HAP-1 (cell line): ENCODE data around the gene FRMD1.

Experiments used
- DNase-seq, 2 experiments: peaks; one replicate each; pipeline ENCODE4 v3.0.0-alpha.2; 2016 to 2020; ENCODE audit warnings: low spot score in 2 of 2
- H3K27me3 ChIP-seq: fragments of 250-450 bp; sonication (Bioruptor Pico); 2 replicates; pipeline ENCODE4 v1.5.1; 2020; ENCODE audit warnings: low read depth, mild to moderate bottlenecking, moderate library complexity
- H3K36me3 ChIP-seq: fragments of 250-450 bp; sonication (Bioruptor Pico); replicated peaks from 2 replicates; pipeline ENCODE4 v1.5.1; 2020; ENCODE audit warnings: mild to moderate bottlenecking
- H3K4me1 ChIP-seq: fragments of 250-450 bp; sonication (Bioruptor Pico); 2 replicates; pipeline ENCODE4 v1.5.1; 2020; ENCODE audit warnings: mild to moderate bottlenecking
- H3K4me3 ChIP-seq: fragments of 250-450 bp; sonication (Bioruptor Pico); 2 replicates; pipeline ENCODE4 v1.5.1; 2020; ENCODE audit warnings: mild to moderate bottlenecking, moderate library complexity
- H3K9me3 ChIP-seq: fragments of 250-450 bp; sonication (Bioruptor Pico); 2 replicates; pipeline ENCODE4 v1.5.1; 2020; ENCODE audit warnings: mild to moderate bottlenecking, moderate library complexity
- in situ Hi-C: fragments of 300-500 bp; cut with MboI; formaldehyde crosslinking; loops from 3 replicates; pipeline ENCODE4 v1.14.3; 2020; ENCODE audit warnings: low sequenced_read_pairs, inconsistent platforms, mixed read lengths

The FRMD1 gene

DNA sequence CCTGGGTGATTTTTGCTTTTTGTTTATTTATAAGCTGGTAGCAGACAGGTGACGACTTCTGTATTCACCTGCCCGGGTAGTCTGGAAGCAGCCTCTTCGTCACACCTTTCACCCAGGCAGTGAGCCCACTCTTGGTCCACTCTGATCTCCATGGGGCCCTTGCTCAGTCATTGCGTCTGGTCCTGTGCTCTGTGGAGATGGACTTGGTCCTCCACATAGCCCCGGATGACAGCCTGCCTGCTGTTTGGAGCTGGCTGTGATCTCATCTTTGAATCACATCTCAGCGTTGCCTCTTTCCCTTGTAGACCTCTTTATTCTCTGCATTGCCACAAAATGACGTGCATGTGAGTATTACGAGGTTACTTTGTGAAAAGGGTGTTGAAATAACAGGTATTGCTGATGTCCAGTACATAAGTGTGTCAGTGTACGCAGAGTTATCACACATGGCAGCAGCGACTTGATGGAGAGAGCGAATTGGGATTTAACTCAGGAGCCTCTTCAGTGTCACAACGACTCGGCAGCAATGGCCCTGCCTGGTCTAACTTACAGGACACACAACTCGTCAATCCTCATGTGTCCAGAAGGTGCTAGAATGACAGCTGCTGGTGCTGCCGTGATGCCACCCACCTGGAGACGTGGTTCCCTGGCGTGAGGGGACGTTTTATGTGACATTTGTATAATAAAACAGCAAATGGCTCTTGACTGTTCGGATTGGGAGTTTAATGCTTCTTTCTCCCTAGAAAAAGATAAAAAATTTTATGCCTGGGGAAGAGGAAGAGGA lies 24.2 kb upstream of the FRMD1 start:
- H3K36me3 ChIP-seq = no peaks in the 10 kb centered on the region
- H3K9me3 ChIP-seq = no peaks in the 10 kb centered on the region
- in situ Hi-C loops = no loop called here
- no peaks in the 10 kb centered on the region for H3K4me1 ChIP-seq
- DNase-seq = no peak
- H3K4me3 ChIP-seq = no peak overlapping the region
- H3K27me3 ChIP-seq = no peaks in the 10 kb centered on the region

DNA sequence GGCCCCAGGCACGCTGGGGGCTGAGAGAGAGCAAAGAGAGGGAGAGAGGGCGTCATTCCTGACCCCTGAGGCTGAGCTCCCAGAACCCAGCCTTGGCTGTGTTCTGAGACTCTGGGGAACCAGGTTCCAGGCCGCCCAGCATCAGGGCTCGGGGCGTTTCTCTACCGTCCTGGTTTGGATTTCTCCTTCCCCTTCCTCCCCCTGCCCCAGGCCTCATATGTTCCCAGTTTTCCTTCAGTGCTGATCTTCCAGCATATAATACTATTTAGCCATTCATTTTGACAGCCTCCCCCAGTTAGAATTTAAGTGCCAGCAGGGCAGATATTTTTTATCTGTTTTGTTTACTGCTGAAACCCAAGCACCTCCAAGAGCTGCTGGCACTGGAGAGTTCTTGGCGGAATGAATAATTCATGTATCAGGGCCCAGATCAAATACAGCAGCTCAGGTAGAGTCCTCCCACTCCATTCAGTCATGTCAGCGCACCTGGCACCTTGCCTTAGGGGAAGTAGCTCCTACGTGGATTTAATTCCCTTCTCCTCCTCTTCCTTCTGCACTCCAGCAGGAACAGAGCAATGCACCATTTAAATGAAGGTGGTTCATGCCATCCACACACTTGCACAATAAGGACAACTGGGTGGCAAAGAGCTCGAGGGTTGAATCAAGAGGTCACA lies 23.4 kb upstream of the FRMD1 start:
- no peaks in the 10 kb centered on the region for H3K36me3 ChIP-seq
- H3K27me3 ChIP-seq = no peaks in the 10 kb centered on the region
- H3K4me1 ChIP-seq = no peaks in the 10 kb centered on the region
- H3K4me3 ChIP-seq = no peak overlapping the region
- no peak for DNase-seq
- no peaks in the 10 kb centered on the region for H3K9me3 ChIP-seq
- in situ Hi-C loops = no loop called here

DNA sequence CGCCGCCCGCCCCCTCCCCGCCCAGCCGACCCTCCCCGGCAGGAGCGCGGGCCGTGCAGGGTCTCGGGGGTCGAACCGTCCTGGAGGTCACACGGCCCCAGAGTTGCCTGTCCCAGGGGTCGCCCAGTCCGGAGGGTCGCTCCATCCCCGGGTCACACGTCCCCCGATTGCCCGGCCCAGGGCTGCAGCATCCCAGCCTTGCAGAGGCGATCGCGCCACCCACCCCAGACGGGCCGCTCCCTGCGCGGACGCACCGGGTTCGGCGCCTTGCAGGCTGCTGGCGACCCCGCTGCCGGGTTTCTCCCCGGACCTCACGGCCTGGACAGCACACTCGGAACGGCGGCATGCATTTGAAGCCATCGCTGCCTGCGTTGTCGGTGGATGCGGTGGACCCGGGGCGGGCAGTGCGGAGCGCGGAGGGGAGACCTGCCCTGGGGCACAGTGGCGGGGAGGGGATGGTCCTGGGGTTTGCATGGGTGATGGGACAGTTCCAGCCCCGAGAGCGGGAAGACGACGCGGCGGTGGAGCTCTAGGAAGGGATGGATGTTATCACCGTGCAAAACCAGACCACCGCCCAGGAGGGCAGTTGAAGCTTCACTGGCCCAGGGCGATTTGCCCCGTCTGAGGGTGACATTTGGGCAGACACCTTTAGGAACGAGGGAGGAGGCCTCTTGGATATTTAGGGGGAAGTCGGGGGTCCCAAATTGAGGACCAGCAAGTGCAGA lies 22.7 kb upstream of the FRMD1 start:
- no peak for DNase-seq
- no peak overlapping the region for H3K4me3 ChIP-seq
- H3K9me3 ChIP-seq = no peaks in the 10 kb centered on the region
- H3K4me1 ChIP-seq = no peaks in the 10 kb centered on the region
- H3K27me3 ChIP-seq = no peaks in the 10 kb centered on the region
- no peaks in the 10 kb centered on the region for H3K36me3 ChIP-seq
- in situ Hi-C loops = no loop called here

DNA sequence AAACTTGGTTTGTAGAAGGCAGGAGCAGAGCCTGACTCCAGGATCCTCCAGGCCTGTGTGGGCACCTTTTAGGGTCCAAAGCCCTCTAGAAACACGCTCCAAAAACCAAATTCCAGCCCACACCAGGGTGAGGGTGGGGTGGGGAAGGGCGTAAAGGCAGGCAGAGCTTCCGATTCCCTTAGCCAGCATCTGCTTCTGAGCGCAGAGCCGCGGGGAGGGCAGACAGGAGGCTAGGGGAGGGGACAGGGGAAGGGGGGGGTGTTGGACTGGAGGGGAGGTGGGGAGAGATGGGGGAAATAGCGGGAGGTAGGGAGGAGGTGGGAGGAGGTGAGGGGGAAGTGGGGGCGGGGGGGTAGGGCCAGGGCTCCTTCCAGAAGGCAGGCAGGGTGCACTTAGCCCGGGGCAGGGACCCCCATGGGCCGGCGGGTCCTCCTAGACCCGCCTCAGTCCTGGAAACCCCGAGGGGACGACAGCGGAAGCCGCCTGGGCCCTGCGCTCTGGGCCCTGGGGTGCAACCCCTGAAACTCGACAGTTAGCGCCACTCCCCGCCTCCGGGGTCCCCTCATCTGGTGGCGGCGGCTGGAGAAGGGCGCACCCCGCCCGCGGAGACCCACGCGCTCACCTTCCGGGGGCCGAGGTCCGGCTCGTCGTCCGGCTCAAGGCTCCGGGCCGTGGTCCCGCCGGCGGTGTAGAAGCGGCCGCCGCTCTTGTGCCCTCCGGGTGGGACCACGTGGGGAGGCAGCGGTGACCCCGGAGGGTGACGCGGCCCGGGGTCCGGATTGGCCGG lies 22.0 kb upstream of the FRMD1 start:
- Histone ChIP-seq H3K27me3 (no peaks in the 10 kb centered on the region), H3K4me1 (no peaks in the 10 kb centered on the region), H3K36me3 (no peaks in the 10 kb centered on the region), H3K9me3 (no peaks in the 10 kb centered on the region), H3K4me3 (no peak overlapping the region)
- in situ Hi-C loops = no loop called here
- no peak for DNase-seq

DNA sequence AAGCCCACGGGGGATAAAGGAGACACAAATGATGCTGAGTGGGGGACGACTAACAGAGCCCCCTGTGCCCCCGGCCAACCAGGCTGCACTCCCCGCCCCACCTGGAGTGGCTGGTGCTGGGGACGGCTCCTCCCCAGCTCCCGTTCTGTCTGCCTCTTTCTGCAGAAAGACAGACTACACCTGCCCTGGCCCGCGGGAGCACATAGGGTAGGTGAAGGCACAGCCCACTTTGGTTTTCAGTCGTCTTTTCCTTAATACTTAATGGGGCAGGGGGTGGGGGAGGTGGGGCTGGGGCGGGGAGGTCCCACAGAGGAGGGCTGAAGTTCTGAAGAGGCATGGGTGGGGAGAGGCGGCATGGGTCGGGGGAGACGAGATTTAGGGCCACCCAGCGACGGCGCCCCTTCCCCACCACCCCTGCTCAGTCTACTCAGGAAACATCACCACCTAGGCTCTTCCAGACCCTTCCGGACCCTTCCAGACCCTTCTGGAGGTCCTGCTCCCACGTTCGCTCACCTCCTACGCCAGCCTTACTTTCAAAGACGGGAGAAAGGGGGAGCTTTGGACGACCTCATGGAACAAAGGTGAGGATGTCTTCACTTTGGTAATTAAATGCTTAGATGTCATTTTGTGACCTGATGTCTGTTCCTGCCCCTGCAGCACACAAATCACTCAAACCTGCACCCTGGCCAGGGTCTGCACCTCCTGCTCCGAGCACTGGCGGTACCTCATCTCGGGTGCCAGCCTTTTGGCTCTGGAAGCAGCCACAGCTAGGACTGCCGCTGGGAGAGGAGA lies 21.2 kb upstream of the FRMD1 start:
- H3K4me3 ChIP-seq = no peak overlapping the region
- no peak for DNase-seq
- no peaks in the 10 kb centered on the region for H3K4me1 ChIP-seq
- H3K36me3 ChIP-seq = no peaks in the 10 kb centered on the region
- in situ Hi-C loops = no loop called here
- no peaks in the 10 kb centered on the region for H3K9me3 ChIP-seq
- no peaks in the 10 kb centered on the region for H3K27me3 ChIP-seq

DNA sequence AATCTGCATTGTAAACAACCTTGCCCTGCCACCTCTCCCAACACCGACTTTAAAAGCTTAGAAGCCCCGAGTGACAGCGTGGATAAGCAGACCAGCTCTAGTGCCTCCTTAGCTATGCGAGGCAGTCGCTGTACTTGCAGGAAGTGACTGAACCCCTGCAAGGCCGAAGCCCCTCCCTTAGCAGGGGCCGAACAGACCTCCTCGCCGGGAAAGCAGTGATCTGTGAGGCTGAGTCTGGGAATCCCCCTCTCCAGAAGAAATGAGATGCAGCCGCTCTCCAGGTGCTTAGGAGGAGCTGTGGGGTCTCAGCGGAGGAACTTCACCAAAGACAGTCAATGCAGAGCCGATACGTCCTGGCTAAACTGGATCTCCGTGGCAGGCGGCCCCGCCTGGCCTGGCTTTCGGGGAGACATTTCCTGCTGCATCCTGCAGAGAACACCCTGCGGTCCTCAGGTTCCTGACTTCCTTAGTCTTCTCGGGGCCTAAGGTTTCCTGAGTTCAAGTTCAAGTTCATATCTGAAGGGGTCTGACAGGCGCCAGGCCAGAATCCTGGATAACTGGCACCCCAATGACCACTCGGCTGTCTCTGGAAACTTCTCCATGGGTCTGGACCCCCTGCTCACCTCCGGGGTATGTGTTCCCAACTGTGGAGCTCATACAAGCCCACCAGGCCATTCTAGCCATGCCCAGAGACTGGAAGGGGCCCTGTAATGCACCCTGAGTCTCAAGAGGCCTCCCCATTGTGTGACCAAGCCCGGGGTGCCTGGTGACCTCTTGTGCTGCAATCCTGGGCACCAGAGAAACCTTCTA lies 20.4 kb upstream of the FRMD1 start:
- H3K4me3 ChIP-seq = no peak overlapping the region
- no peaks in the 10 kb centered on the region for H3K36me3 ChIP-seq
- no peaks in the 10 kb centered on the region for H3K27me3 ChIP-seq
- H3K4me1 ChIP-seq = no peaks in the 10 kb centered on the region
- DNase-seq = no peak
- in situ Hi-C loops = no loop called here
- no peaks in the 10 kb centered on the region for H3K9me3 ChIP-seq

DNA sequence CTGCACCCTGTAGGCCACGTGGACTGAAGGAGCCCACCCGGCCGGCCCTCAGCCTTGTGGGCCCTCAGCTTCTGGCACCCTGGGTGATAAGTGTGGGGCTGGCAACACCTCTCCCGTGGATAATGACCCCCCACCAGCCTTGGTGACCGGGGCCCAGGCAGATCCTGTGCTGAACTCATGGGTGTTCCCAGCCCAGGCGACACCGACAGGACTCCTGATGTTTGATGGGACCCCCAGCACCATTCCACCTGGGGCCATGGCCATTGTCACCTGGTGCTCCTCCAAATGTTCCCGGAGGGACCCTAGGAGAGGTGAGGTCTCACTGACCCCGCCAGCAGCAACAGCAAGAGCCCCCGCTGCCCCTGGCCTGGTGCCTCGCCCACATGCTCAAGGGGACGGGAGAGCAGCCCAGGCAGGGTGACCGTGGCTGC lies 19.4 kb upstream of the FRMD1 start:
- Histone ChIP-seq H3K4me1 (no peaks in the 10 kb centered on the region), H3K4me3 (no peak overlapping the region), H3K36me3 (no peaks in the 10 kb centered on the region), H3K9me3 (no peaks in the 10 kb centered on the region), H3K27me3 (no peaks in the 10 kb centered on the region)
- no peak for DNase-seq
- in situ Hi-C loops = no loop called here

DNA sequence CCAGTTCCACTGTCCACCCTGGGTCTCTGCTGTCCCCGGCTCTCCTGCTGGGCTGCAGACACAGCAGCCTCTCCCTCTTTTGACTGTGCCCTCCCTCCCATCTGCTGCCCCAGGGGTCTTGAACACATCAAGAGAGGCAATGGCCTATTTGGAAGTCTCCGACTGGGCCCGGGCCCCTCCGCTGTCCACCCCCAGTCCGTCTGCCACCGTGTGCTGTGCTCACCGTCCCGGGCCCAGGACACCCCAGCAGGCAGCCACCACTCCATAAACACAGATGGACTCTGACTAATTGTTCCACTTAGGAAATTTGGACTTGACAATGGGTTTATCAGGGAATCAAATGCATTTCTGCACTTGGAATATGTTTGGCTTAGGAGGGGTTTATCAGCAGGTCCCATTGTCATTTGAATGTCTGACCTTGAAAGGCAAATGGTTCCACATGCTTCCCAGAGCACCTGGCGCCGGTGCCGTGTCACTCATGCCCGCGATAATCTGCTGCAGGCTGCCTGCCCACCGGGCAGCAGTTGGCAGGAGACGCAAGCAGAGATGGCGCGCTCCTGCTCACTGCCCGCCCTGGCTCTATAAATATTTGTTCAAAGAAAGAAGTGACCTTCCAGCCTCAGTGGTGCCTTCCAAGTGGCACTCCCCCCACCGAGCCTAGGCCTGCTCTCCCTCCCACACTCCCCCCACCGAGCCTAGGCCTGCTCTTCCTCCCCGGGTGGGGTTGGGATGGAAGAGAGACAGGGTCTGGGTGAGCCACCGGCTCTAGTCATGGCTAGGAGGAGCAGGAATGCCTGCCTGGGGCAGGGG lies 18.8 kb upstream of the FRMD1 start:
- no peak for DNase-seq
- no peaks in the 10 kb centered on the region for H3K4me1 ChIP-seq
- in situ Hi-C loops = no loop called here
- no peaks in the 10 kb centered on the region for H3K27me3 ChIP-seq
- no peak overlapping the region for H3K4me3 ChIP-seq
- H3K9me3 ChIP-seq = no peaks in the 10 kb centered on the region
- no peaks in the 10 kb centered on the region for H3K36me3 ChIP-seq

DNA sequence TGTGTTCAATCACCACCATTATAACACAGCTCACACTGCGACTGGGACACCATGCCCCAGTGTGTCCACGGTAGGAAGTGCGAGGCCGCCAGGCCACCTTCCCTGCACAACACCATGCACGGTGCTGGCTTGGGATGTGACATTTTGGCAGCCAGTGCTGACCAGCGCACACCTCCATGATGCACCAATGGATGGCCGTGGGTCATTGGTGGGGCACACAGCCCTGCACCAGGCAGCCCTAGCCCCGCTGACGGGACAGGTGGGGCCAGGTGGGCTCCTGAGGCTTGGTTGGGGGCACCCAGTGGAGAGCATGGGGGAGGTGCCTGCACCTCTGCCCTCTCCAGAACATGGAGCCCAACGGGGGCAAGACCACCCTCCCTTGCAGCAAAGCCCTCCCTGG lies 18.2 kb upstream of the FRMD1 start:
- H3K36me3 ChIP-seq = no peaks in the 10 kb centered on the region
- in situ Hi-C loops = no loop called here
- H3K27me3 ChIP-seq = no peaks in the 10 kb centered on the region
- no peaks in the 10 kb centered on the region for H3K4me1 ChIP-seq
- no peak for DNase-seq
- no peak overlapping the region for H3K4me3 ChIP-seq
- no peaks in the 10 kb centered on the region for H3K9me3 ChIP-seq

DNA sequence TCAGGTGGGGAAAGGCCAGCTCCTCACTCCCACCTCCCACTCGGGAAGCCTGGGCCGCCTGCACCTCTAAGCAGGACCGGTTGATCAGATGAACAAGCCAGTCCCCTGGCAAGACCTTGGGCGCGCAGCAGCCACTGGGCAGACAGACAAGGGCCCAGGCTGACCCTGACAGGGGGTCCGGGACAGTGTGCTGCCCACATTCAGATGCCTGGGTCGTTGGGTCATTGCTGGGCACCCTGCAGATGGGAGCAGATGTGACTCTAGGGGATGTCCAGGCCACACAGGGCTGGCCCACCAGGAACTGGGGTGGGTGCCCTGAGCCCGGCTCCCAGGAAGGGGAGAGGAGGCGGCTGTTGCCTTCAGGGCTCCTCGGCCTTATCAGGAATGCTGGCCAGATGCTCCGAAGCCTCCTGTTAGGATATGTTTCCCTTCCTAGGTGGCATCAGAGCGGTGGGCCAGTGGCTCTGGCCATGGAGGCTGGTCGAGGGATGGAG lies 17.3 kb upstream of the FRMD1 start:
- Histone ChIP-seq H3K4me1 (no peaks in the 10 kb centered on the region), H3K9me3 (no peaks in the 10 kb centered on the region), H3K27me3 (no peaks in the 10 kb centered on the region), H3K4me3 (no peak overlapping the region), H3K36me3 (no peaks in the 10 kb centered on the region)
- DNase-seq = no peak
- in situ Hi-C loops = no loop called here

DNA sequence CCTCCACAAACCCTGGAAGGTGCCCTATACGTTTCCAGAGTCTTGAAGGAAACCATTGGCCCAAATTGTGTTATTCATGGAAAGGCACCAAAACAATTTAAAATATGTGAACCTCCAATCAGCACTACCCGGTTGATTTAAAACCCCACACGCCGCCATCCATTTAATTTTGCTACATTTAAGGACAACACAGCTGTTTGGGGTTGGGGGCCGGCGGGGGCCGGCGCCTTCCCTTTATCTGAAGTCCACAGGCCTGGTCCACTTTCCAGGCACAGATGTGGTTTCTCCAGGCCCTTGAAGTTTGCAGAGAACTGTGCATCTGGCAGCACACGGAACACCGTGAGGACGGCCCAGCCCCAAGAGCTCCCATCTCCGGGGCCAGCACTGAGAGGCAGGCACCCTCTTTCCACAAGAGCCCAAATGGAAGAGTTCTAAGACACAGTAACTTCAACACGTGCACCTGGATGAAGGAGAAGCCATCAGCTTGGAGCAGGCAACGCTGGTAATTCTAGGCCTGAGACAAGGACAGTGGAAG lies 16.8 kb upstream of the FRMD1 start:
- Histone ChIP-seq H3K4me1 (no peaks in the 10 kb centered on the region), H3K36me3 (no peaks in the 10 kb centered on the region), H3K9me3 (no peaks in the 10 kb centered on the region), H3K4me3 (no peak overlapping the region), H3K27me3 (no peaks in the 10 kb centered on the region)
- DNase-seq = no peak
- in situ Hi-C loops = no loop called here
